Measurements from ENCODE around the gene MYD88. TPM values are rescaled to one million over a fixed set of nuclear protein-coding genes. Genes with fewer than 3 reads are reported as not detected.

MYD88 gene
- total and polyA plus RNA-seq, 7 donors, result 2.9 to 7.0 (median 4.4) TPM

DNA sequence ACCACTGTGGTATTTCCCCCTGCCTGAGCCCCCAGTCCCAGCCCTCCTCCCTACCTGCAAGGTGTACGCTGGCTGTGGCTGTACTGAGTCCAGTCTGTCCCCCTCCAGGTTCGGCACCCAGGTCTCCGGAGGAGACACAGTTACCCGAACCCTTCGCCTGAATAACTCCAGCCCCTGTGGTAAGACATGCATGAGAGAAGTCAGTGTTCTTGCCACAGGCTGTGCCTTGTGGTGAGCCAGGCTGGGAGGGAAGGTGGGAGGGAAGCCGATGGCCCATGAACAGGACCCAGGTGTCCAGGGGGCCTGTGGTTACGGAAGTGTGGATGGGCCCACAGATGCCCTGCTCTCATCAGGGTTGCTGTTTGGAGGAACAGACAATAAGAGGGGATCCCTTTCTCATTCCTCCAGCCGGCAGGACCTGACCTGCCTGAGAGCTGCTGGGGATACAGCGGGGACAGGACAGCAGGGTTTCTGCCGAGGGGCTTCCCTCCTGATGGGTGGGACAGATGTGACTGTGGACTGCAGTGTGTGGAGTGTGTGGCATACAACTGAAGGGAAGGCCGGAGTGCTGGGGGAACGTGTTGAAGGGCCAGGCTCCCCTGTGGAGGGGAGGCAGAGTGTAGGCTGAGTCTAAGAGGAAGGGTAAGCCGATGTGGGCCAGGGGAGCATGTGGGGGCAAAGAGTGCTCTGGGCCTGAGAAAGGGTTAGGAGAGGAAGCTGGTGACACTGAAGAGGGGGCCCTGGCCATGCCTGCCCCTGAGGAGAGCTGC, 23.4 kb upstream of the MYD88 start:
- no peak overlapping the region for H3K27ac ChIP-seq
- H3K9me3 ChIP-seq, result no peaks in the 10 kb centered on the region
- H3K27me3 ChIP-seq (ENCODE audit: insufficient read depth in 3 of 3, low read length in 2 of 3), result no peaks in the 10 kb centered on the region
- intact Hi-C loops (cut with DNase I), result loop anchor here in 1 of 2 donors (5.0 kb wide), 1 partner anchor 683 kb away; no protein-coding TSS in a partner anchor
- WGBS, 3 donors, result 76 to 81% (median 78%) methylated on average over 13 of the region's 13 CpGs
- peaks cover 0 to 6% of the 10 kb centered on the region in 2 donors for H3K36me3 ChIP-seq (ENCODE audit: insufficient read depth in 1 of 2, low read depth in 1 of 2)
- H3K4me3 ChIP-seq, result no peak overlapping the region
- H3K4me1 ChIP-seq, result no peaks in the 10 kb centered on the region
- ATAC-seq (no peak), DNase-seq (no peak)
- TF ChIP-seq, protein P1, sequence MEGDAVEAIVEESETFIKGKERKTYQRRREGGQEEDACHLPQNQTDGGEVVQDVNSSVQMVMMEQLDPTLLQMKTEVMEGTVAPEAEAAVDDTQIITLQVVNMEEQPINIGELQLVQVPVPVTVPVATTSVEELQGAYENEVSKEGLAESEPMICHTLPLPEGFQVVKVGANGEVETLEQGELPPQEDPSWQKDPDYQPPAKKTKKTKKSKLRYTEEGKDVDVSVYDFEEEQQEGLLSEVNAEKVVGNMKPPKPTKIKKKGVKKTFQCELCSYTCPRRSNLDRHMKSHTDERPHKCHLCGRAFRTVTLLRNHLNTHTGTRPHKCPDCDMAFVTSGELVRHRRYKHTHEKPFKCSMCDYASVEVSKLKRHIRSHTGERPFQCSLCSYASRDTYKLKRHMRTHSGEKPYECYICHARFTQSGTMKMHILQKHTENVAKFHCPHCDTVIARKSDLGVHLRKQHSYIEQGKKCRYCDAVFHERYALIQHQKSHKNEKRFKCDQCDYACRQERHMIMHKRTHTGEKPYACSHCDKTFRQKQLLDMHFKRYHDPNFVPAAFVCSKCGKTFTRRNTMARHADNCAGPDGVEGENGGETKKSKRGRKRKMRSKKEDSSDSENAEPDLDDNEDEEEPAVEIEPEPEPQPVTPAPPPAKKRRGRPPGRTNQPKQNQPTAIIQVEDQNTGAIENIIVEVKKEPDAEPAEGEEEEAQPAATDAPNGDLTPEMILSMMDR (IDR thresholded peaks at IDR 0.05), result no peak

DNA sequence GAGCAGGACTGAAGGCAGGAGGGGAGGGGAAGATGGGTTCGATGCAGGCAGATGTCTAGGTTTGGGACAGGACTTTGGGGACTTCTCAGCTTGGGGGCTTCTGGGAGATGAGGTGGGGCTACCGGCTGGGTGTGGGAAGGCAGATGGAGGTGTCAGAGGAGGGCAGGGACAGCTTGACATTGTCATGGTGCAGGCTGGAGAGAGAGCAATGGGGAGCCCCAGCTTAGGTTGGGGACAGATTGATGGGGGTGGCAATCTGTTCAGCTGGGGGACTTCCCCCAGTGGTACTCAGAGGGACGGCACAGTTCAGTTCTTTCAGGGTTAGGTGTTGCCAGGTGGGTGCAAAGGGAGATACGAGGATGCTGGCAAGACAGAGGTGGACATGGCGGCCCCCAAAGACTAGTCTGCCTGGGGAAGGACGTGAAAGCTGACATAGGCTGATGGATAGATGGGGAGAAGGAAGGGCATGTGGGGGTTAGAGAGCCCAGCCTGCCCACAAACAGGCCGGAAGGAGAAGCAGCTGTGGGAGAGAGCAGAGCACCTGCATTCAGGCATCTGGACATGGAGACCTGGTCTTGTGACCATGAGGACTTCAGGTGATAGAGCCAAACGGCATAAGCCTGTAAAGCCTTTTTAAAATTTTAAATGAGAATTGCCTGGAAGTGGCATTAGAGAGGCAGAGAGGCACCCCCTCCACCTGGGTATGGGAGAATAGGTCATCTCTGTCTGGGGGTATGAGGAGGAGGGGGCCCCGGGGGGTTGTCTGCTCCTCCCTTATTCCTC, 22.6 kb upstream of the MYD88 start:
- no peak for ATAC-seq
- 63 to 75% (median 64%) methylated on average over 9 of the region's 9 CpGs for WGBS, 3 donors
- Histone ChIP-seq H3K4me3 (no peak overlapping the region), H3K36me3 (ENCODE audit: insufficient read depth in 1 of 2, low read depth in 1 of 2) (peaks cover 0 to 14% of the 10 kb centered on the region in 2 donors), H3K27me3 (ENCODE audit: insufficient read depth in 3 of 3, low read length in 2 of 3) (no peaks in the 10 kb centered on the region), H3K4me1 (no peaks in the 10 kb centered on the region), H3K27ac (no peak overlapping the region), H3K9me3 (no peaks in the 10 kb centered on the region)
- TF ChIP-seq, protein P1 (IDR thresholded peaks at IDR 0.05), result no peak
- intact Hi-C loops (cut with DNase I), result loop anchor here in 1 of 2 donors (5.0 kb wide), 1 partner anchor 684 kb away; no protein-coding TSS in a partner anchor
- DNase-seq, result no peak

DNA sequence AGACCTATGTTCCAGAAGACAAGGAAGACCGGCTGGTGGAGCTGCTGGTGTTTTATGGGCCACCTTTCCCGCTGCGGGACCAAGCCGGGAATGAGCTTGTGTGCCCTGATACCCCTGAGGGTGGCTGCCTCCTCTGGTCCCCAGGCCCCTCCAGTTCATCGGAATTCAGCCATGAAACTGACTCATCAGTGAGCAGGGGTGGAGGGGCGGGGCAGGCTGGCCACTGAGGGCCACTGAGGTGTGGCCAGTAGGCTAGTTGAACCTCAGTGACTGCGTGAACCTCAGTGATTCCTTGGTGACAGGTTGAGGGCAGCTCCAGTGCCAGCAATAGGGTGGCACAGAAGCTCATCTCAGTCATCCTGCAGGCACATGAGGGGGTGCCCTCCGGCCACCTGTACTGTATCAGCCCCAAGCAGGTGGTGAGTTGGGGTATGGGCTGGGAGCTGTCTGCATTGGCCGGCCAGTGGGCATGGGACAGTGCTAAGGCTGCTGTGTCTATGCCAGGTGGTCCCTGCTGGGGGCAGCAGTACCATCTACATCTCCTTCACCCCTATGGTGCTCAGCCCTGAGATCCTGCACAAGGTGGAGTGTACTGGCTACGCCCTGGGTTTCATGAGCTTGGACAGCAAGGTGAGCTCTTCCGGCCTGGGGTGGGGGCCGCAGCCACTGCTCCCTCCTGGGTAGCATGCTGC, 21.8 kb upstream of the MYD88 start:
- WGBS, 3 donors, result 78 to 90% (median 78%) methylated on average over 11 to 12 of the region's 12 CpGs
- TF ChIP-seq, protein P1 (IDR thresholded peaks at IDR 0.05), result no peak
- no peak overlapping the region for H3K27ac ChIP-seq
- H3K27me3 ChIP-seq (ENCODE audit: insufficient read depth in 3 of 3, low read length in 2 of 3), result no peaks in the 10 kb centered on the region
- no peaks in the 10 kb centered on the region for H3K4me1 ChIP-seq
- H3K4me3 ChIP-seq, result no peak overlapping the region
- peaks cover 0 to 22% of the 10 kb centered on the region in 2 donors for H3K36me3 ChIP-seq (ENCODE audit: insufficient read depth in 1 of 2, low read depth in 1 of 2)
- H3K9me3 ChIP-seq, result no peaks in the 10 kb centered on the region
- no peak for DNase-seq
- intact Hi-C loops (cut with DNase I), result loop anchor here in 1 of 2 donors (5.0 kb wide), 1 partner anchor 684 kb away; no protein-coding TSS in a partner anchor
- peak in 2 of 4 donors; percentile 10 to 16 for ATAC-seq

DNA sequence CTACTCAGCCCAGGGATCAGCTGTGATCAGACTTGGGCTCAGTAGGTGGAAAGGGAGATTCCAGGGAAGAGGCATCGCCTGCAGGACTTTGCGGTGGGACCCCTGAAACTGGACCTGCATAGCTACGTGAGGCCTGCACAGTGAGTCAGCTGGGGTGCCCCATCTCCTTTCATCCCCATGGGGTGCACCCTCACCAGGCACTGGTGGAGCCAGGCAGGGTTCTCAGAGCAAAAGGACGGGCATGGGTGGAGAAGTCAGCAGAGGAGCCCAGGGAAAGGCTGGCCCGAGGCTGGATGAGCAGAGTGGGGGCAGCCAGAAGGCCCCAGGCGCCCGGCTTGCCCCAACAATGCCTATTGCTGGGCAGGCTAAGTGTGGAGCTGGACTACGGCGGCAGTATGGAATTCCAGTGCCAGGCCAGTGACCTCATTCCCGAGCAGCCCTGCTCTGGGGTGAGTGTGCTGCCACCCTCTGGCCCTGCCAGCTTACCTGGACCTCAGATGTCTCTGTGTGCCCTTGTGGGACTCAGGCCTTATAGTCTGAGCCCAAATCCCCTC, 21.2 kb upstream of the MYD88 start:
- Histone ChIP-seq H3K27me3 (ENCODE audit: insufficient read depth in 3 of 3, low read length in 2 of 3) (no peaks in the 10 kb centered on the region), H3K4me1 (no peaks in the 10 kb centered on the region), H3K27ac (no peak overlapping the region), H3K4me3 (no peak overlapping the region), H3K36me3 (ENCODE audit: insufficient read depth in 1 of 2, low read depth in 1 of 2) (peaks cover 0 to 28% of the 10 kb centered on the region in 2 donors), H3K9me3 (no peaks in the 10 kb centered on the region)
- ATAC-seq (peak; percentile 69 to 86 (median 84)), DNase-seq (peak in 1 of 2 donors; percentile 23)
- intact Hi-C loops (cut with DNase I), result loop anchor here in 1 of 2 donors (5.0 kb wide), 1 partner anchor 685 kb away; no protein-coding TSS in a partner anchor
- TF ChIP-seq, protein P1 (IDR thresholded peaks at IDR 0.05), result peak; percentile 8
- 46 to 53% (median 47%) methylated on average over 10 of the region's 10 CpGs for WGBS, 3 donors

All from psoas muscle (tissue), 8 donors.